ENCODE measurements around the gene TEX2.
"Not testable (repeated sequence)": the region's sequence is repeated elsewhere in the genome, so short reads cannot be mapped to it uniquely, and the experiment has no call there.

TEX2 gene

GRCh38 chr17:64262198-64262999 lies 661 bp downstream of the TEX2 start:
- no peak for FAIRE-seq

- no peak for FAIRE-seq
Measured at GRCh38 chr17:64261417-64262145, 1.5 kb downstream of the TEX2 start.

- FAIRE-seq, result no peak
Measured at GRCh38 chr17:64260886-64261285, 2.2 kb downstream of the TEX2 start.

GRCh38 chr17:64259922-64260321 lies 3.1 kb downstream of the TEX2 start:
- FAIRE-seq, result no peak

- FAIRE-seq, result no peak
Measured at GRCh38 chr17:64259426-64259825, 3.6 kb downstream of the TEX2 start.

- no peak for FAIRE-seq
Measured at GRCh38 chr17:64256913-64257807, 5.9 kb downstream of the TEX2 start.

- FAIRE-seq, result no peak
Measured at GRCh38 chr17:64255764-64256163, 7.3 kb downstream of the TEX2 start.

- FAIRE-seq, result no peak
Measured at GRCh38 chr17:64254755-64255154, 8.3 kb downstream of the TEX2 start.

- FAIRE-seq, result no peak
Measured at GRCh38 chr17:64253470-64253869, 9.6 kb downstream of the TEX2 start.

- FAIRE-seq, result no peak
Measured at GRCh38 chr17:64252831-64253230, 10.2 kb downstream of the TEX2 start.

GRCh38 chr17:64250233-64250835 lies 12.7 kb downstream of the TEX2 start:
- FAIRE-seq, result no peak

- FAIRE-seq, result no peak
Measured at GRCh38 chr17:64247836-64248235, 15.2 kb downstream of the TEX2 start.

GRCh38 chr17:64245218-64246145 lies 17.6 kb downstream of the TEX2 start:
- no peak for FAIRE-seq

GRCh38 chr17:64244165-64244564 lies 18.9 kb downstream of the TEX2 start:
- no peak for FAIRE-seq

- FAIRE-seq, result no peak
Measured at GRCh38 chr17:64243340-64243739, 19.7 kb downstream of the TEX2 start.

- no peak for FAIRE-seq
Measured at GRCh38 chr17:64242633-64243032, 20.4 kb downstream of the TEX2 start.

GRCh38 chr17:64240741-64241347 lies 22.2 kb downstream of the TEX2 start:
- FAIRE-seq, result no peak

- FAIRE-seq, result no peak
Measured at GRCh38 chr17:64240261-64240740, 22.8 kb downstream of the TEX2 start.

GRCh38 chr17:64238449-64238848 lies 24.6 kb downstream of the TEX2 start:
- not testable (repeated sequence) for FAIRE-seq

GRCh38 chr17:64236827-64237403 lies 26.1 kb downstream of the TEX2 start:
- FAIRE-seq, result no peak

- no peak for FAIRE-seq
Measured at GRCh38 chr17:64234961-64235360, 28.1 kb downstream of the TEX2 start.
